Breast epithelium (tissue), 3 donors: Measurements from ENCODE around the gene RIMBP2.

Experiments
- CTCF ChIP-seq, 3 donors: fragments of 450-650 bp; IDR thresholded peaks; one replicate each; pipeline ENCODE4 v1.5.1; 2016 to 2017; ENCODE audit warnings: antibody characterized with exemption in 3 of 3, mild to moderate bottlenecking in 3 of 3, moderate library complexity in 3 of 3
- POLR2A ChIP-seq: fragments of 450-650 bp; IDR thresholded peaks from one replicate; pipeline ENCODE4 v1.6.1; 2016; ENCODE audit warnings: antibody characterized with exemption, mild to moderate bottlenecking, moderate library complexity
- POLR2AphosphoS5 ChIP-seq, 3 donors: sonication (generic); formaldehyde crosslinking; IDR thresholded peaks; one replicate each; pipeline ENCODE4 v1.6.1; 2017; ENCODE audit warnings: antibody characterized with exemption in 3 of 3

- TF ChIP-seq CTCF (IDR thresholded peaks at IDR 0.05) (no peak), POLR2AphosphoS5 (IDR thresholded peaks at IDR 0.05) (no peak), POLR2A (no peak)
These were observed 218.8 kb downstream of the RIMBP2 start for GRCh38 chr12:130497321-130497720.
